Neural crest cell (in vitro differentiated cells): ENCODE measurements around the gene EXTL1. TPM values are rescaled to one million over a fixed set of nuclear protein-coding genes. Genes with fewer than 3 reads are reported as not detected.

Experiments used
- DNase-seq: peaks from one replicate; pipeline ENCODE4 v3.0.0; 2021; ENCODE audit warnings: low read depth, mixed read lengths, low spot score
- H3K27ac Mint-ChIP-seq: one replicate; pipeline ENCODE4 v1.8.0; 2021; ENCODE audit warnings: mild to moderate bottlenecking, mixed read lengths; ENCODE audit not compliant: unreplicated experiment
- H3K27me3 Mint-ChIP-seq: 2 replicates; pipeline ENCODE4 v1.8.0; 2021; ENCODE audit warnings: low read depth, mild to moderate bottlenecking, mixed read lengths
- H3K36me3 Mint-ChIP-seq: 2 replicates; pipeline ENCODE4 v1.8.0; 2021; ENCODE audit warnings: low read depth, mild to moderate bottlenecking, mixed read lengths
- H3K4me1 Mint-ChIP-seq: 2 replicates; pipeline ENCODE4 v1.8.0; 2021; ENCODE audit warnings: mixed read lengths
- H3K4me3 Mint-ChIP-seq: one replicate; pipeline ENCODE4 v1.8.0; 2021; ENCODE audit warnings: mild to moderate bottlenecking, mixed read lengths
- H3K9me3 Mint-ChIP-seq: 2 replicates; pipeline ENCODE4 v1.8.0; 2021; ENCODE audit warnings: mixed read lengths
- total RNA-seq: library from RNA; stranded (reverse); gene quantifications from 2 replicates; pipeline ENCODE4 v1.2.1, GENCODE V29; 2021
- TF ChIP-seq, protein P1 (sequence below): fragments of 200-600 bp; sonication (generic); conservative IDR thresholded peaks from 2 replicates; pipeline ENCODE4 v1.5.0; 2021; ENCODE audit warnings: antibody characterized with exemption, mild to moderate bottlenecking

The EXTL1 gene
- total RNA-seq, 1 donor from 2014 or later = 8.1 TPM

DNA sequence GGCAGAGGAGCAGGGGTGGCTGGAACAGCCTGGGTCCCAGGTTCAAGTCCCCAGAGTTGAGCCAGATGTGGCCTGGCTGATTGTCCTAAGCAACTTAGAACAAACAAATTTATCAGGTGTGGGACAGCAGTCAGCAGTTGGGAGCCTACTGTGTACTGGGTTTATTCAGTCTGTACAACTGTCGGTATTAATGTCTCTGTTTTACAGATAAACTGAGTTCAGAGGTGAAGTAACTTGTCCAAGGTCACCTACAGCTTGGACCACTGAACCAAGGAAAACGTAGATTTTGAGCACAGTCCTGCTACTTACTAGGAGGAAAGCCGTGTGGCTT lies 60.4 kb downstream of the EXTL1 start:
- no peaks in the 10 kb centered on the region for H3K36me3 Mint-ChIP-seq
- peaks cover 21% of the 10 kb centered on the region for H3K27me3 Mint-ChIP-seq
- H3K4me1 Mint-ChIP-seq = peaks cover 13% of the 10 kb centered on the region
- H3K4me3 Mint-ChIP-seq = no peak overlapping the region
- no peaks in the 10 kb centered on the region for H3K9me3 Mint-ChIP-seq
- no peak overlapping the region for H3K27ac Mint-ChIP-seq
- TF ChIP-seq, protein P1, sequence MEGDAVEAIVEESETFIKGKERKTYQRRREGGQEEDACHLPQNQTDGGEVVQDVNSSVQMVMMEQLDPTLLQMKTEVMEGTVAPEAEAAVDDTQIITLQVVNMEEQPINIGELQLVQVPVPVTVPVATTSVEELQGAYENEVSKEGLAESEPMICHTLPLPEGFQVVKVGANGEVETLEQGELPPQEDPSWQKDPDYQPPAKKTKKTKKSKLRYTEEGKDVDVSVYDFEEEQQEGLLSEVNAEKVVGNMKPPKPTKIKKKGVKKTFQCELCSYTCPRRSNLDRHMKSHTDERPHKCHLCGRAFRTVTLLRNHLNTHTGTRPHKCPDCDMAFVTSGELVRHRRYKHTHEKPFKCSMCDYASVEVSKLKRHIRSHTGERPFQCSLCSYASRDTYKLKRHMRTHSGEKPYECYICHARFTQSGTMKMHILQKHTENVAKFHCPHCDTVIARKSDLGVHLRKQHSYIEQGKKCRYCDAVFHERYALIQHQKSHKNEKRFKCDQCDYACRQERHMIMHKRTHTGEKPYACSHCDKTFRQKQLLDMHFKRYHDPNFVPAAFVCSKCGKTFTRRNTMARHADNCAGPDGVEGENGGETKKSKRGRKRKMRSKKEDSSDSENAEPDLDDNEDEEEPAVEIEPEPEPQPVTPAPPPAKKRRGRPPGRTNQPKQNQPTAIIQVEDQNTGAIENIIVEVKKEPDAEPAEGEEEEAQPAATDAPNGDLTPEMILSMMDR = no peak
- no peak for DNase-seq

DNA sequence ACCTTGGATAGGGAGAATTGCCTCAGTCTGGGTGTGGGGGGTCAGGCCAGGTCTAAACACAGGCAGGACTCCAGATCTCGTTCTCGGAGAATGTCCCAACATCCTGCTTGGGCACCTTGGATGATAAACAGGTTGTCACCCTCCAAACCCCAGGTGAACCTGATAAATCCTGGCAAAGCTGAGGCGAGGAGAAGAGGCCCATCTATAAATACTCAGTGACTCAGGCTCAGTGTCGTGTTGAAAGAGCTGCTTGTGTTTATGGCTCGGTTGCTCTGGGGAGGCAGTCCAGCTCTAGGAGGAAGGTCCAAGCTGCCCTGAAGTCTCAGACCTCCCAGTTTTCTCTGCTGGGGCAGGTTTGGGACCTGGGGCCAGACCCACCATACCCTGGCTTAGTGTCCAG lies 61.6 kb downstream of the EXTL1 start:
- Mint-ChIP-seq H3K27ac (no peak overlapping the region), H3K4me3 (no peak overlapping the region), H3K4me1 (peaks cover 13% of the 10 kb centered on the region), H3K27me3 (peaks cover 21% of the 10 kb centered on the region), H3K36me3 (no peaks in the 10 kb centered on the region), H3K9me3 (no peaks in the 10 kb centered on the region)
- TF ChIP-seq, protein P1 = no peak
- DNase-seq = no peak

DNA sequence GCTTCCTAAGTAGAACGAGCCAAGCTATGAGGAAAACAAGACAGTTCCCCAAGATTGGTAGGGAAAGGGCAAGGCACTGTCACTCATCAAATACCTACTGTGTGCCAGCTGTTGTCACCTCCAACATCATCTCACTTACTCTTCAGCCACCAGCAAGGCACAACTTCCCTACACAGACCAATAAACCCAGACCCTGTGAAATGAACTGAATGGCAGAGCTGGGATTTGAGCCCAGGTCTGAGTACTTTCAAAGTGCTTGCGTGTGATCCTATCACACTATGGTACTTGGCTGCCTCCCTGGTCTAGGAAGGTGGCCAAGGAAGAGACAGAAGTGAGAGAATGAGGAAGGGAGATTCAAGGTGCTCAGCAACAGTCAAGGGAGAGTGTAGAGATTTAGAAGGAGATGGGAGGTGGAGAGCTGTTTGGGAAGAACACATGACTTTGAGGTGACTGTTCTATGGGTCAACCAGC lies 62.6 kb downstream of the EXTL1 start:
- Mint-ChIP-seq H3K4me3 (no peak overlapping the region), H3K9me3 (no peaks in the 10 kb centered on the region), H3K36me3 (no peaks in the 10 kb centered on the region), H3K27me3 (peaks cover 21% of the 10 kb centered on the region), H3K27ac (no peak overlapping the region), H3K4me1 (peaks cover 4% of the 10 kb centered on the region)
- TF ChIP-seq, protein P1 = no peak
- DNase-seq = no peak

DNA sequence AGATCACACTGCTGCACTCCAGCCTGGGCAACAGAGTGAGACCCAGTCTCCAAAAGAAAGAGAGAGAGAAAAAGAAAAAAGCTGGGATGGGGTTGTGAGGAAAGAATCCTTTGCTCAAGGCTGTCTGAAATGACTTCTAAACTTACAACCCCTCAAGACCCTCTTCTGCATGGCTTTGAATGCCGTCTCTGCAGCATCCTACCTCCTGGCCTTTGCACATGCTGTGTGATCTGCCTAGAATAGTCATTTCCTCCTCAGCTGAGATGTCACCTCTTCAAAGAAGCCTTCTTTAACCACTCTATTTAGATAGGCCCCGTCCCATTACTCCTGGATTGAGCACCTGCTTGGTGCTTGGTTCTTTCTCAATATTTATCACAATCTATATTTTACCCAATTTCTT lies 63.3 kb downstream of the EXTL1 start:
- no peak overlapping the region for H3K4me3 Mint-ChIP-seq
- DNase-seq = no peak
- no peak overlapping the region for H3K27ac Mint-ChIP-seq
- H3K9me3 Mint-ChIP-seq = no peaks in the 10 kb centered on the region
- H3K4me1 Mint-ChIP-seq = no peaks in the 10 kb centered on the region
- TF ChIP-seq, protein P1 = no peak
- peaks cover 21% of the 10 kb centered on the region for H3K27me3 Mint-ChIP-seq
- no peaks in the 10 kb centered on the region for H3K36me3 Mint-ChIP-seq

Other genes with a start within 250 kb of the EXTL1 start
- gene SELENON, start 221.6 kb upstream of the EXTL1 start, total RNA-seq = 146 and 148 TPM in 2 replicates
- gene MTFR1L, start 201.8 kb upstream of the EXTL1 start, total RNA-seq = 61.1 and 68.6 TPM in 2 replicates
- gene AUNIP, start 162.3 kb upstream of the EXTL1 start, total RNA-seq = 13.6 and 15.2 TPM in 2 replicates
- gene PAQR7, start 146.1 kb upstream of the EXTL1 start, total RNA-seq = 12.7 and 13.3 TPM in 2 replicates
- 934 and 986 TPM in 2 replicates for gene STMN1, start 115.4 kb upstream of the EXTL1 start, total RNA-seq
- 10.6 and 10.7 TPM in 2 replicates for gene PAFAH2, start 23.7 kb upstream of the EXTL1 start, total RNA-seq
- gene SLC30A2, start 24.3 kb downstream of the EXTL1 start, total RNA-seq = not detected in 2 replicates
- gene TRIM63, start 45.9 kb downstream of the EXTL1 start, total RNA-seq = not detected in 2 replicates
- gene PDIK1L, start 90.0 kb downstream of the EXTL1 start, total RNA-seq = 22.8 and 23.8 TPM in 2 replicates
- 1.0 and 1.2 TPM in 2 replicates for gene FAM110D, start 137.3 kb downstream of the EXTL1 start, total RNA-seq
- gene C1orf232, start 147.2 kb downstream of the EXTL1 start, total RNA-seq = not detected in 2 replicates
- gene ZNF593, start 148.1 kb downstream of the EXTL1 start, total RNA-seq = 34.3 and 36.2 TPM in 2 replicates
- gene ZNF593OS, start 150.1 kb downstream of the EXTL1 start, total RNA-seq = not detected in 2 replicates
- 3.0 and 3.6 TPM in 2 replicates for gene CNKSR1, start 155.7 kb downstream of the EXTL1 start, total RNA-seq
- gene CATSPER4, start 168.8 kb downstream of the EXTL1 start, total RNA-seq = not detected in 2 replicates
- 46.6 and 48.0 TPM in 2 replicates for gene CEP85, start 212.4 kb downstream of the EXTL1 start, total RNA-seq